AG04450 (cell line): ENCODE measurements around the gene APIP. TPM values are rescaled to one million over a fixed set of nuclear protein-coding genes. Genes with fewer than 3 reads are reported as not detected.

Experiments used
- CTCF ChIA-PET: fragments of 300-600, 350-600 bp; formaldehyde crosslinking; extraction: SDS; loops from one replicate; lab custom pipeline; 2022; ENCODE audit warnings: antibody characterized with exemption, inconsistent platforms; lab: Charles Lee
- POLR2A ChIA-PET: fragments of 350-600 bp; formaldehyde crosslinking; extraction: SDS; loops from one replicate; lab custom pipeline; 2021; ENCODE audit warnings: antibody characterized with exemption, inconsistent platforms; lab: Yijun Ruan, JAX
- DNase-seq: peaks from one replicate; pipeline ENCODE4 v3.0.0-alpha.2; 2011; ENCODE audit warnings: low read depth, low spot score
- H3K27ac ChIP-seq: one replicate; pipeline ENCODE4 v1.5.1; 2012; ENCODE audit warnings: low read depth, low read length, control low read depth
- H3K27me3 ChIP-seq: one replicate; pipeline ENCODE4 v1.6.0; 2012; ENCODE audit warnings: low read length; ENCODE audit not compliant: control insufficient read depth, insufficient read depth
- H3K4me3 ChIP-seq: 2 replicates; pipeline ENCODE4 v1.5.1; 2011; ENCODE audit warnings: mild to moderate bottlenecking, low read depth, low read length, control low read depth
- H3K9me3 ChIP-seq: 2 replicates; pipeline ENCODE4 v1.5.1; 2012; ENCODE audit warnings: low read length; ENCODE audit not compliant: control insufficient read depth, insufficient read depth
- CTCF ChIP-seq: IDR thresholded peaks from 2 replicates; pipeline ENCODE4 v1.5.1; 2011; ENCODE audit warnings: low read depth, low read length, control low read depth, inconsistent platforms
- polyA plus RNA-seq: library from polyadenylated mRNA; depleted of rRNA; stranded (reverse); fragments of >200 nt; gene quantifications from 2 replicates; pipeline ENCODE4 v1.2.3, GENCODE V29; 2011

Gene APIP
- polyA plus RNA-seq, 1 experiment: 20.1 TPM

GRCh38 chr11:34909955-34910354 lies 6.2 kb downstream of the APIP start:
- no peak for DNase-seq
- no peak for TF ChIP-seq CTCF
- CTCF ChIA-PET: interaction anchor here (1.2 kb wide), 2 partner anchors 18 to 397 kb away, joined by 3 to 5 read pairs; partner anchors contain the start of gene ELF5

DNA sequence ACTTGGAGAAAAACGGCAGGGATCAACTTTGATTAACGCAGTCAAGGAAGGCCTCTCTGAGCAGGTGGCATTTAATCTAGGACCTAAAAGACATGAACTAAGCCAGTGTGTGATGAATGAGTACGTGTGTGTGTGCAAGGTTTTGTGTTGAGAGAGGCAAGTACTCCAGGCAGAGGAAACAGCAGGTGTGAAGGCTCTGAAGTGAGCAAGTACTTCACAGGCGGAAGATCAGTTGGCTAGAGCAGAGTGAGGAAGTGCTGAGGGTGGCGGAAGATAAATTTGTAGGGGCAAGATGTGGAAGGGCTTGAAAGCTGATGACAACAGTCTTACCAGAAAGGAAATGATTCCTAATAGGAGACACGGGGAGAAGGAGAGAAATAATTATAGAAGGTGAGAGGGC lies 6.8 kb downstream of the APIP start:
- H3K27me3 ChIP-seq: no peaks in the 10 kb centered on the region

More at GRCh38 chr11:34909955-34910354, 6.2 kb downstream of the APIP start:
- Histone ChIP-seq H3K9me3 (no peaks in the 10 kb centered on the region), H3K27ac (no peak overlapping the region), H3K4me3 (no peak overlapping the region), H3K27me3 (no peaks in the 10 kb centered on the region)
- POLR2A ChIA-PET: no interaction called here

DNA sequence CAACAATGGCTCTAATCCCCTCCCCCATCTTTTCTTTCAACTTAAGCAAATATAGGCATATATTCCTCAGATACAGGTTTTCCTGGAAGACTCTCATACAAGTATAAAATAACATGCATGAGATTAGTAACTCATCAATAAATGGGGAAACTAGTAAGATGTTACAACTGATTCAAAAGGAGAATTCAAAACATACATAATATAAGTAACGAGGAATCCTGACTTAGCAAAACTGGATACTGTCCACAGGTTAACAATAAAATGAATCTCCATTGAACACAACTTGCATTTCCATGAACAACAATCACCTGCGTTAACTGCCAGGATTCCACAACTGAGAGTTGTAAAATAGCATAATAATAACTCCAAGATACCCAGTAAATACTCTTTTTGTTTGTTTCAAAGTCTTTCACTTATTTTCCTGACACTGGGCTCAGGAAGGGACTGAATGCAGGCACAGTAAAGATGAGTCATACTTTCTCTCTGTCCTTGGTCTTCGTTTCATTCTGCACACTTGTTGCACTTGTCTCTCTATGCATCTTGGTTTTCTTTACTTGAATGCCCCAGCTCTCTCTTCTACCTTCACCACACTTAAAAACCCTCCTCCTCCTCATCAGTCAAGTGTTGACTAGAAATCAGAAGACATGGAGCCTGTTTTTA lies 8.1 kb downstream of the APIP start:
- Histone ChIP-seq H3K9me3 (no peaks in the 10 kb centered on the region), H3K27ac (no peak overlapping the region), H3K27me3 (no peaks in the 10 kb centered on the region), H3K4me3 (no peak overlapping the region)
- no peak for DNase-seq
- no peak for TF ChIP-seq CTCF
- CTCF ChIA-PET: no interaction called here
- POLR2A ChIA-PET: no interaction called here

More for the DNA sequence above, 6.8 kb downstream of the APIP start:
- DNase-seq: no peak
- no peak overlapping the region for H3K4me3 ChIP-seq
- ChIA-PET CTCF (no interaction called here), POLR2A (no interaction called here)
- TF ChIP-seq CTCF: no peak
- H3K27ac ChIP-seq: no peak overlapping the region
- no peaks in the 10 kb centered on the region for H3K9me3 ChIP-seq

DNA sequence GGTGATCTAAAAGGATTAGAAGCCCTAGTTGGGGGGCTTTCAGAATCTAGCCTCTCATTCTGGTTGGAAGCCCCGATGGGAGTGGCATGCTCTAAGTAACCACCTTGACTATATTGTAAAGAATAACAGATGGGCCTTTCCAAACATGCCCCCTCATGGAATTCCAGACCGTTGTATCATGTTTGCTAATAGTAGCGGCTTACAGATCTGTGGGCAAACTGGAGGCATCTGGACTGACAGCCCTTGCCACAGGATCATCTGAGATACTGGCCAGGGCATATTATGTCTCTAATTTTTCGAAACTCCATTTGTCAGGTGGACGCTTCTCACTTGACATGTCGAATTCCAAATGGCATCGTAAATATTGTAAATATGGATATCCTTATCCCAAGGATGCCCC lies 10.5 kb downstream of the APIP start:
- Histone ChIP-seq H3K27me3 (no peaks in the 10 kb centered on the region), H3K27ac (no peak overlapping the region), H3K4me3 (no peak overlapping the region), H3K9me3 (peaks cover 12% of the 10 kb centered on the region)
- ChIA-PET CTCF (no interaction called here), POLR2A (no interaction called here)
- DNase-seq: no peak
- TF ChIP-seq CTCF: no peak

DNA sequence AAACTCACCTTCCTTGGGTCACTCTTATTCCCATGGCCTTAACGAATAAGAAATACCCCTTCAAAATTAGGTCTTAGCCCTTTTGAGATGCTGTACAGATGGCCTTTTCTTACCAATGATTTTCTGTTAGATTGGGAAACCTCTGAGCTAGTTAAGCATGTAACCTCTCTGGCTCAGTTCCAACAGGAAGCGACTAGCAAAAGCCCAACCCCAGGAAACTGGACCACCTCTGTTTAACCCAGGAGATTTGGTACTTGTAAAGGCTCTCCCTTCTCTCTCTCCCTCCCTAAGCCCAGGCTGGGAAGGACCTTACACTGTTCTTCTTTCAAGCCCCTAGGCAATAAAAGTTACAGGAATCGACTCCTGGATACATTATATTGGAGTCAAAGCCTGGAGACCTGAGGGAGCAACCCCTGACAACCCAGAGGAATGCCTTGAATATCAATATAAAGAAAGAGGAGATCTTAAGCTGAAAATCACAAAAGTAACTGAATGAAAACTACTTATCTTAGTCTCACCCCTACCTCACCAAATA lies 11.7 kb downstream of the APIP start:
- CTCF ChIA-PET: no interaction called here
- DNase-seq: no peak
- POLR2A ChIA-PET: no interaction called here
- no peak overlapping the region for H3K27ac ChIP-seq
- TF ChIP-seq CTCF: no peak
- no peak overlapping the region for H3K4me3 ChIP-seq
- H3K27me3 ChIP-seq: no peaks in the 10 kb centered on the region
- H3K9me3 ChIP-seq: peaks cover 23% of the 10 kb centered on the region
